GM12874 (cell line): ENCODE measurements around the gene CERS4.

Experiments
- TF ChIP-seq, protein P1 (sequence below): IDR thresholded peaks from 2 replicates; pipeline ENCODE4 v1.5.1; 2011; ENCODE audit warnings: low read depth, mild to moderate bottlenecking, control low read depth, low read length, moderate library complexity; ENCODE audit not compliant: insufficient read depth

CERS4 gene

DNA sequence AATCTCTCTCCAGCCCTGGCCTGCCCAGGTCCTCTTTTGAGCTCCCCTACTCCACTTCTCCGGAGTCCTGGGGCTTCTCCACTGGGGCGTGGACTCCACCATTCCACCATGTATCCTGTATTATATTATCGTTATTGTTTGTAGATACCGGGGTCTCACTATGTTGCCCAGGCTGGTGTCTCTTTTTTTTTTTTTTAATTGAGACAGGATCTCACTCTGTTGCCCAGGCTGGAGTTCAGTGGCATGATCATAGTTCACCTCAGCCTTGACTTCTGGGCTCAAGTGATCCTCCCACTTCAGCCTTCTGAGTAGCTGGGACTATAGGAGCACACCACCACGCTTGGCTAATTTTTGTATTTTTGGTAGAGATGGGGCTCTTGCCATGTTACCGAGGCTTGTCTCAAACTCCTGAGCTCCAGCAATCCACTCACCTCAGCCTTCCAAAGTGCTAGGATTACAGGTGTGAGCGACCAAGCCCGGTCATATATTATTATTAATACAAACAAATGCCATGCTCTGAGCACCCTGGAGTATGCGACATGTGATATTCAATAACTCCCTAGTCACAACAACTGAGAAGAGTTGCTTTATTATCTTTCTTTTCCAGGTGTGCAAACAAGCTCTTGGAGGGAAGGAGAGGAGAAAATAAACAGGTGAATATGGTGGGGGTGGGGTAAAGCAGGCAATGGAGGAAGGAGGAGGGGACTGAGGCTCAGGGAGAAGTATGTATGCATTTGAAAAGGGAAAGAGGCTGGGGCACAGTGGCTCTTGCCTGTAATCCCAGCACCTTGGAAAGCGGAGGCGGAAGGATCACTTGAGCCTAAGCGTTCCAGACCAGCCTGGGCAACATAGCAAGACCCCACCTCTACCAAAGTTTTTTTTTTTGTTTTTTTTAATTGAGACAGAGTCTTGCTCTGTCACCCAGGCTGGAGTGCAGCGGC, 2.8 kb upstream of the CERS4 start:
- TF ChIP-seq, protein P1, sequence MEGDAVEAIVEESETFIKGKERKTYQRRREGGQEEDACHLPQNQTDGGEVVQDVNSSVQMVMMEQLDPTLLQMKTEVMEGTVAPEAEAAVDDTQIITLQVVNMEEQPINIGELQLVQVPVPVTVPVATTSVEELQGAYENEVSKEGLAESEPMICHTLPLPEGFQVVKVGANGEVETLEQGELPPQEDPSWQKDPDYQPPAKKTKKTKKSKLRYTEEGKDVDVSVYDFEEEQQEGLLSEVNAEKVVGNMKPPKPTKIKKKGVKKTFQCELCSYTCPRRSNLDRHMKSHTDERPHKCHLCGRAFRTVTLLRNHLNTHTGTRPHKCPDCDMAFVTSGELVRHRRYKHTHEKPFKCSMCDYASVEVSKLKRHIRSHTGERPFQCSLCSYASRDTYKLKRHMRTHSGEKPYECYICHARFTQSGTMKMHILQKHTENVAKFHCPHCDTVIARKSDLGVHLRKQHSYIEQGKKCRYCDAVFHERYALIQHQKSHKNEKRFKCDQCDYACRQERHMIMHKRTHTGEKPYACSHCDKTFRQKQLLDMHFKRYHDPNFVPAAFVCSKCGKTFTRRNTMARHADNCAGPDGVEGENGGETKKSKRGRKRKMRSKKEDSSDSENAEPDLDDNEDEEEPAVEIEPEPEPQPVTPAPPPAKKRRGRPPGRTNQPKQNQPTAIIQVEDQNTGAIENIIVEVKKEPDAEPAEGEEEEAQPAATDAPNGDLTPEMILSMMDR = no peak

DNA sequence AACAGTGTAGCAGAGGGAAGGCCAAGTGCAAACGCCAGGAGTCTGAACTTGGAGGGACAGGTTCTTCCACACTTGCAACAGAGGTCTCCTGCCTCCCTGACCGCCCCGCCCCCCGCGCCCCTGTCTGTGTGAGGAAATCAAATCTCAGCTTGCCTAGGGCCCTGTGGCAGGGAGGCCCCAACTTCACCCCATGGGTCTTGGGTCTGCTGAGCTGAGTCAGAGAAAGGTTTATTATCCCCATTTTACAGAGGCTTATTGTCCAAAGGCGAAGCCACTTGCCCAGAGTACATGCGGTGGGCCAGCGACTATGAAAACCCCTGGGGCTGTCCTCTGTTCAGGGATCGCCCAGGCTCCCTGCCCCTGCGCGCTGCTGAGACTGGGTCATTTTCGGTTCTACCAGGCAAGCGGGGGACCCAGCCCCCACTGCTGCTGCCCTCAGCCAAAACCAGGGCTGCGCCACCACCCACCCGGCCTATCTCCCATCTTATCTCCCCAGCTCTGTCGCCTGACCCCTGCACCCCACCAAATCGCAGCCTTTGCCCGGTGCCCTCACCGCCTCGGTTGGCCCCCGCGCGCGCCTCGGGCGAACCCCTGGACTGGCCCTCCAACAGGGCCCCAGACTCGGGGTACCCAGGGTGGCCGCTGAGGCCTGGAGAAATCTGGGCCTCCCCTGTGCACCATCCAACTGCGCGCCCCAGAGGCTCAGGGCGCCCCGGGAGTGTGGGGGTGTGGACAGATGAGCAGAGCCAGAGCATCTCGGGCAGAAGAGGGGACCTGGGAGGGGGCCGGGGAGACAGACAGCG, 850 bp upstream of the CERS4 start:
- TF ChIP-seq, protein P1 = no peak

DNA sequence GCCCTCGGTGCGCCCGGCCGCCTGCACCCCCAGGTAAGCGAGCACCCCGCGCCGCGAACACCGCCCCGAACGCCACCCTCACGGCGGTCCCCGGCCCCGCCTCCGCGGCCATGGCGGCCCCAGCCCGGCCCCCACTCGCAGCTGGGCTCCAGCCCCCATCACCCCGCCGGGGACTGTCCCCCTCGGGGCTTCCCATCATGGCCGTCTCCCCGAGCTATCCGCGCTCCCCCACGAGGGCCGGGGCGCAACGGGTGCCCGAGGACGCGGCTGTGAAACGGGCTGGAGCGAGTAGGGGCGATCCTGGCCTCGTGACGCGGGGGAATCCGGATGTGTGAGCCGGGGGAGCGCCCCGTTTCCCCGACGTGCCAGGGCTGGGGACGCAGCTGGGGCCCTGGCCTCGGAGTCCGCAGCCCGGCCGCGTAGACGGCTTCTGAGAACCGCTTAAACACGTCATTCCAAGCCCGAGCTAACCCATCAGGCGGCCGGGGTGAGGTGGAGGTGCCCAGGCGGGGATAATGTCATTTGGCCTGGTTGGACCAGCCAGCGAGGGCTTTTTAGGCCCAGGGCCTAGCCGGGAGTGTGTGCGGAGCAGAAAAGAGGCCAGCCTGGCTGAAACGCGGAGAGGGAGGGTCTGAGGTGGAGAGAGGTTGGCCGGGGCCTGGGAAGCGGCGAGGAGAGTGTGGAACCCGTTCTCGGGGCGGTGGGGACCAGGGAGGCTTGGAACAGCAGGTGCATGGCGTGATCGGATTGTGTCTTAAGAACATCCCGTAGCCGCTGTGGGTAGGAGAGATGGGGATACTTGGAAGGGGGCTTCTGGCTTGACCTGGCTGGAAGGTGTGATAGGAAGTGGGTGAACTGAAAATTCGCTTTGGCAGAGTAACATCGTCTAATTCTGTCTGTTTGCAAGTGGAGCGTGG, 550 bp downstream of the CERS4 start:
- TF ChIP-seq, protein P1 = no peak

DNA sequence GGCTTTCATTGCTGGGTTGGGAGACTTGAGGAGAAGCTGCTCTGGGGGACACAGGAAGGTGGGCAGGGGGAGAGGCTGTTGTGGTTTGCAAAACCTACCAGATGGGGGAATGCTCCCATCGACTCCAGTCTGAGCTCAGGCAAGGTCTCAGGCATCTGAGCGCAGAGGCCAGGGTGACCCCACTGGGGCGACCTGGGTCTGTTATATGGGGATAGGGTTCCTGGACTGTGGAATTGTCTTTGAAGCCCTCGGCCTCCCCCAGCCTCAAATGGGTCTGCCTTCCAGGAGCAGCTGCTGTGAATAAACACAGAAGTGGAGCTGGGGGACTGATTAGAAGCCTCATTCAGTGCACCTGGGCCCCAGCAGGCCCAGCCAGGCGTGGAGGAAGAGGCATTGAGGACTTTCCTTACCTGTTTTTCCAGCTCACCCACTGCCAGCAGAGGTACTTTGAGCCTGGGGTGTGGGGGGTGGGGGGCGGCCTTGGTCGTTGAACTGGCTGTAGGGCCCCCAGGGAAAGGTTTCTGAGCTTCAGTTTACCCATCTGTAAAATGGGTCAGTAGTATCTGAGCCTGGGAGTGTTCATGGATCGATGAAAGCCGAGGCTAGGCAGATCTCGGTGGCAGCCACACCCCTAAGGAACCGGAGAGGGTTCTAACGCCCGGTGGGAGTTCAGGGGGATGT, 1.4 kb downstream of the CERS4 start:
- TF ChIP-seq, protein P1 = no peak

DNA sequence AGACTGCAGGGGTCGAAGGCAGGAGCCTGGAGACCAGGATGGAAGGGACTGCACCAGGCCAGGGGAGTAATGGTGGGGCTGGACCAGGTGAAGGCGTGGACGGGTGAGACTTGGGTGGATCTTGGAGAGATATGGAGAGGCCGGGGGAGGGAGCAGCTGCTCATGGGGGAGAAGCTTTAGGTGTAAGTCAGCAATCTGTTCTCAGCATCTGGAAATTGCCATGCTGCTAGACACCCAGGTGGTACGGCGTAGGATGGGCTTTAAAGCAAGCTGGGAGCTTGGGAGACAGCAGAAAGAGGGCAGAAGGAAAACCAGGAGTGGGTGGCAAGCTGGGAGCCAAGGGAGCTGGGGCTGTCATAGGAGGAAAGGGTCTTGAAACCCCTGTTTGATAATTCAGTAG, 3.0 kb downstream of the CERS4 start:
- TF ChIP-seq, protein P1 = no peak

DNA sequence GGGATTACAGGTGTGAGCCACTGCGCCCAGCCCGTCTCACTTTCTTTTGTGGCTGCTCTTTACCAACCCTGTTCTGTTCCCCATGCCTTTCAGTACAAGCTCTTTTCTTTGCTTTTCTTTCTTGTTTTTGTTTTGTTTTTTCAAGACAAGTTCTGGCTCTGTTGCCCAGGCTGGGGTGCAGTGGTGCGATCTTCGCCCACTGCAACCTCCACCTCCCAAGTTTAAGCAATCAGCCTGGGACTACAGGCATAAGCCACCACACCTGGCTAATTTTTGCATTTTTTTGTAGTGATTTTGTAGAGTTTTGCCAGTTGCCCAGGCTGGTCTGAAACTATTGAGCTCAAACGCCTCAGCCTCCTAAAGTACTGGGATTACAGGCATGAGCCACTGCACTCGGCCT, 3.7 kb downstream of the CERS4 start:
- TF ChIP-seq, protein P1 = no peak
